Endodermal cell (in vitro differentiated cells): ENCODE measurements around the gene NPBWR2. TPM values are rescaled to one million over a fixed set of nuclear protein-coding genes. Genes with fewer than 3 reads are reported as not detected.

Experiments
- DNase-seq: peaks from one replicate; pipeline ENCODE4 v3.0.0-alpha.2; 2017
- H3K27ac ChIP-seq: 2 replicates; pipeline ENCODE4 v1.5.1; 2013; ENCODE audit warnings: mild to moderate bottlenecking, low read depth, low read length, moderate library complexity
- H3K27me3 ChIP-seq: 2 replicates; pipeline ENCODE4 v1.6.1; 2013; ENCODE audit warnings: mild to moderate bottlenecking, low read length, moderate library complexity; ENCODE audit not compliant: insufficient read depth, control insufficient read depth, poor library complexity, severe bottlenecking
- H3K36me3 ChIP-seq: 2 replicates; pipeline ENCODE4 v1.7.0; 2013; ENCODE audit warnings: mild to moderate bottlenecking, low read length, moderate library complexity; ENCODE audit not compliant: control insufficient read depth, insufficient read depth
- H3K4me1 ChIP-seq: one replicate; pipeline ENCODE4 v1.7.0; 2013; ENCODE audit warnings: low read length; ENCODE audit not compliant: control insufficient read depth, insufficient read depth
- H3K4me3 ChIP-seq: 2 replicates; pipeline ENCODE4 v1.5.1; 2013; ENCODE audit warnings: mild to moderate bottlenecking, low read length, moderate library complexity
- H3K9ac ChIP-seq: 2 replicates; pipeline ENCODE4 v1.6.1; 2013; ENCODE audit warnings: mild to moderate bottlenecking, low read length, moderate library complexity; ENCODE audit not compliant: poor library complexity, severe bottlenecking; ENCODE audit errors: extremely low read depth
- H3K9me3 ChIP-seq: 2 replicates; pipeline ENCODE4 v1.6.1; 2013; ENCODE audit warnings: mild to moderate bottlenecking, low read length, moderate library complexity; ENCODE audit not compliant: control insufficient read depth
- H3K27ac Mint-ChIP-seq: 2 replicates; pipeline ENCODE4 v1.8.0; 2020; ENCODE audit warnings: mixed read lengths
- H3K27me3 Mint-ChIP-seq: 2 replicates; pipeline ENCODE4 v1.8.0; 2021; ENCODE audit warnings: mild to moderate bottlenecking, mixed read lengths; ENCODE audit not compliant: insufficient read depth
- H3K36me3 Mint-ChIP-seq: 2 replicates; pipeline ENCODE4 v1.8.0; 2020; ENCODE audit warnings: low read depth, mixed read lengths
- H3K4me1 Mint-ChIP-seq: 2 replicates; pipeline ENCODE4 v1.8.0; 2020; ENCODE audit warnings: mixed read lengths
- H3K4me3 Mint-ChIP-seq: 2 replicates; pipeline ENCODE4 v1.8.0; 2020; ENCODE audit warnings: mild to moderate bottlenecking, moderate library complexity, mixed read lengths
- H3K9me3 Mint-ChIP-seq: 2 replicates; pipeline ENCODE4 v1.8.0; 2020; ENCODE audit warnings: mild to moderate bottlenecking, mixed read lengths
- CTCF ChIP-seq: fragments of 200-600 bp; sonication (generic); conservative IDR thresholded peaks from 2 replicates; pipeline ENCODE4 v1.5.0; 2021; ENCODE audit warnings: antibody characterized with exemption, mild to moderate bottlenecking
- WGBS, 2 experiments: methylation state at CpG; one replicate each; pipeline versions ENCODE4 v1.1.5 to v1.1.7; 2013; ENCODE audit warnings: missing lambda C conversion rate in 2 of 2, mixed read lengths in 1 of 2; ENCODE audit not compliant: insufficient coverage in 1 of 2, insufficient read length in 1 of 2; 5-methylcytosine and 5-hydroxymethylcytosine counted together
- total RNA-seq, 2 donors: library from RNA; stranded (reverse); fragmentation: NEBNext Ultra II Directional in 1 of 2; extraction: Animal tissue kit (Norgen Biotek cat#: 25700) in 1 of 2; gene quantifications; 2 replicates in 1 of 2; 3 replicates in 1 of 2; pipeline ENCODE4 v1.2.1, GENCODE V29; 2021

Gene NPBWR2
- total RNA-seq, 2 donors from 2014 or later, result not detected

- no peak overlapping the region for H3K27ac Mint-ChIP-seq
- WGBS, 2 experiments, result 92 to 96% methylated on average over 9 to 18 of the region's 18 CpGs
- peak; percentile 38 for DNase-seq
- Histone ChIP-seq H3K36me3 (no peaks in the 10 kb centered on the region), H3K4me3 (no peak overlapping the region), H3K27ac (no peak overlapping the region), H3K9me3 (no peaks in the 10 kb centered on the region), H3K4me1 (no peaks in the 10 kb centered on the region), H3K27me3 (no peaks in the 10 kb centered on the region), H3K9ac (no peak overlapping the region)
- no peaks in the 10 kb centered on the region for H3K36me3 Mint-ChIP-seq
- no peaks in the 10 kb centered on the region for H3K9me3 Mint-ChIP-seq
- no peaks in the 10 kb centered on the region for H3K27me3 Mint-ChIP-seq
- TF ChIP-seq CTCF, result no peak
- no peak overlapping the region for H3K4me3 Mint-ChIP-seq
- no peaks in the 10 kb centered on the region for H3K4me1 Mint-ChIP-seq
Measured at GRCh38 chr20:64112691-64113443, 5.5 kb upstream of the NPBWR2 start.

- H3K27me3 ChIP-seq, result no peaks in the 10 kb centered on the region
- Mint-ChIP-seq H3K4me3 (no peak overlapping the region), H3K27ac (no peak overlapping the region), H3K9me3 (no peaks in the 10 kb centered on the region), H3K4me1 (no peaks in the 10 kb centered on the region), H3K36me3 (no peaks in the 10 kb centered on the region), H3K27me3 (no peaks in the 10 kb centered on the region)
- H3K4me3 ChIP-seq, result no peak overlapping the region
- DNase-seq, result peak; percentile 32
- H3K36me3 ChIP-seq, result no peaks in the 10 kb centered on the region
- no peak overlapping the region for H3K9ac ChIP-seq
- H3K4me1 ChIP-seq, result no peaks in the 10 kb centered on the region
- no peak for TF ChIP-seq CTCF
- 89 to 94% methylated on average over 4 to 19 of the region's 19 CpGs for WGBS, 2 experiments
- no peaks in the 10 kb centered on the region for H3K9me3 ChIP-seq
- no peak overlapping the region for H3K27ac ChIP-seq
Measured at GRCh38 chr20:64111841-64112641, 4.7 kb upstream of the NPBWR2 start.

- no peak overlapping the region for H3K27ac Mint-ChIP-seq
- H3K4me3 Mint-ChIP-seq, result no peak overlapping the region
- H3K4me3 ChIP-seq, result no peak overlapping the region
- H3K9me3 Mint-ChIP-seq, result no peaks in the 10 kb centered on the region
- no peaks in the 10 kb centered on the region for H3K9me3 ChIP-seq
- no peaks in the 10 kb centered on the region for H3K27me3 Mint-ChIP-seq
- DNase-seq, result peak; percentile 30
- no peak overlapping the region for H3K9ac ChIP-seq
- no peaks in the 10 kb centered on the region for H3K36me3 ChIP-seq
- WGBS, 2 experiments, result 89 to 96% methylated on average over 7 to 10 of the region's 10 CpGs
- no peaks in the 10 kb centered on the region for H3K27me3 ChIP-seq
- no peaks in the 10 kb centered on the region for H3K36me3 Mint-ChIP-seq
- H3K27ac ChIP-seq, result no peak overlapping the region
- TF ChIP-seq CTCF, result no peak
- H3K4me1 Mint-ChIP-seq, result no peaks in the 10 kb centered on the region
- no peaks in the 10 kb centered on the region for H3K4me1 ChIP-seq
Measured at GRCh38 chr20:64110411-64111068, 3.2 kb upstream of the NPBWR2 start.
